GM12892 (cell line): ENCODE results near the gene FARP1.
"Not testable (repeated sequence)": the region's sequence is repeated elsewhere in the genome, so short reads cannot be mapped to it uniquely, and the experiment has no call there.

Source experiments
- DNase-seq: peaks from one replicate; pipeline ENCODE4 v3.0.0; 2011; ENCODE audit not compliant: insufficient read length
- FAIRE-seq: peaks from 2 replicates; lab custom pipeline; 2011; peaks lifted over from hg19 to GRCh38; lab: Jason Lieb, UNC
- POLR2A ChIP-seq: IDR thresholded peaks from 2 replicates; pipeline ENCODE4 v1.6.1; 2011; ENCODE audit warnings: low read depth, low read length, control low read depth
- POLR2AphosphoS5 ChIP-seq: IDR thresholded peaks from 2 replicates; pipeline ENCODE4 v1.6.1; 2011; ENCODE audit warnings: low read depth, low read length, control low read depth
- TAF1 ChIP-seq: IDR thresholded peaks from 2 replicates; pipeline ENCODE4 v1.6.1; 2011; ENCODE audit warnings: low read depth, mild to moderate bottlenecking, control low read depth, low read length, borderline replicate concordance

Gene FARP1

DNA sequence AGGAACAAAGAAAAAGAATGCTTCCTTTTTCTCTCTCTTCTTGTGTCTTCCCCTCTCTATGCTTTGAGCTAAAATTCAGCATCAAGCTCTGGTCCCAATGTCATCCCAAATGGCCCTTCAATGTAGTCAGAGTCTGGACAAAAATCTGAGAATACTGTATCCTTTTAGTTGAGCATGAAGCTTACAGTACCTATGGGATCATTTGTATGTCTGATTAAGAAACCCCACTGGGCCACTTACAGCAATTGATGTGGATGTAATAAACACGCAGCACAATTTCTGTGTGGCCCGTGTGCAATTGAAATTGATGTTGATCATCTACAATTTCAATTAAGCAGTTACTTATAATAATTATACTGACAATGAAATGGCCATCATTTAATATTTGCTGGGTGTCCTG is 223.1 kb downstream of the FARP1 start:
- FAIRE-seq (no peak), DNase-seq (no peak)
- TF ChIP-seq POLR2A: no peak
- no peak for TF ChIP-seq POLR2AphosphoS5
- no peak for TF ChIP-seq TAF1

DNA sequence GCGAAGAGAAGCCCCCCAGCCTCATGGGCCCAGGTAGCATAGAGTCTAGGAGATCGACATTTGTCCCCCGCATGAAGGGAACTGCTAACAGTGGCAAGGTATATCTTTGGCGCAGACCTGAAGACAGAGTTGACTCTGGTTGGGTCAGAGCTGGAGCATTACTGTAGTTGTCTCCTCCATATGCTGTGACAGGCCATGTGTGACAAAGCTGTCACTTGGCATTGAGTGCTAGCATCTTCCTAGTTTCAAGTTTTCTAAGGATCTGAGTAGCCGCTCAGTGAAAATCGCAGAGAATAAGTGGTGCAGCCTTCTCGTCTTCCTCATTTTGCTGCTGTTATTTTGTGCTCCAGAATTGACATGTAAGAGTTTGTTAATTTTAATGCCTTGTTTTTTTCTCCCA is 223.5 kb downstream of the FARP1 start:
- FAIRE-seq (no peak), DNase-seq (no peak)
- no peak for TF ChIP-seq POLR2A
- TF ChIP-seq POLR2AphosphoS5: no peak
- no peak for TF ChIP-seq TAF1

DNA sequence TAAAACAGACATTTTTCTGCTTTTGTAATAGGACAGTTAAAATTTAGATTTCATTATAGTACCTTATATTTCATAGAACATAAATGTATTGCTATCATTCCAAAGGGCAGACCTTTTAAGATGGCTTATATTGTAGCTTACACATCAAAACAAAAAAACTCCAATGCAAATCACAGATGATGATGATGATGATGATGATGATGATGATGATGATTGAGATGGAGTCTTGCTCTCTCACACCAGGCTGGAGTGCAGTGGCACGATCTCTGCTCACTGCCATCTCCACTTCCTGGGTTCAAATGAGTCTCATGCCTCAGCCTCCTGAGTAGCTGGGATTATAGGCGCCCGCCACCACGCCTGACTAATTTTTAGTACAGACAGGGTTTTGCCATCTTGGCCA is 224.1 kb downstream of the FARP1 start:
- TF ChIP-seq POLR2AphosphoS5: no peak
- TF ChIP-seq POLR2A: no peak
- TF ChIP-seq TAF1: no peak
- no peak for FAIRE-seq
- no peak for DNase-seq

DNA sequence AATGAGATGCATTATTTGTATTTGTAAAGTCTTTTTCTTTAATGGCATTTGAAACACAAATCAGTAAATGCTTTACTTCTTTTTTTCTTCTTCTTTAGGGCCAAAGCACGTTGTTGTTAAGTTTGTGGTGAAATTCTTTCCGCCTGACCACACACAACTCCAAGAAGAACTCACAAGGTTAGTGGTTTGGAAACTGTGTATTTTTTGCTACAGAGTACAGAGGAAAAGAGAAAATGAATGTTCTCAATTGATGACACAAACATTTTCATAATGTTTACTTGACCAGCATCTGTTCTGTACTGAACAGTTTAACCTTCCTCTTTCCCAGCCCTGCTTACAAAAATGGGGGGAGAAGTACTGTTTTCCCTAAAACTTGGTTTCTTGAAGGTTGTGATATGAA is 225.1 kb downstream of the FARP1 start:
- no peak for TF ChIP-seq TAF1
- TF ChIP-seq POLR2A: no peak
- no peak for TF ChIP-seq POLR2AphosphoS5
- no peak for DNase-seq
- FAIRE-seq: no peak

DNA sequence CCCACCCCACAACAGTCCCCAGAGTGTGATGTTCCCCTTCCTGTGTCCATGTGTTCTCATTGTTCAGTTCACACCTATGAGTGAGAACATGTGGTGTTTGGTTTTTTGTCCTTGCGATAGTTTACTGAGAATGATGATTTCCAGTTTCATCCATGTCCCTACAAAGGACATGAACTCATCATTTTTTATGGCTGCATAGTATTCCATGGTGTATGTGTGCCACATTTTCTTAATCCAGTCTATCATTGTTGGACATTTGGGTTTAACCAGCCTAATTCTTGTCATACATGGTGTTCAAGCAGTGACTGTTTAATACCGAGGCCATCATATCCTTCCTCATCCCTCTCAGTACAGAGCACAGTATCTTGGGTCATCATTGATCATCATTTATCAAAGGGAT is 226.6 kb downstream of the FARP1 start:
- not testable (repeated sequence) for FAIRE-seq, DNase-seq

DNA sequence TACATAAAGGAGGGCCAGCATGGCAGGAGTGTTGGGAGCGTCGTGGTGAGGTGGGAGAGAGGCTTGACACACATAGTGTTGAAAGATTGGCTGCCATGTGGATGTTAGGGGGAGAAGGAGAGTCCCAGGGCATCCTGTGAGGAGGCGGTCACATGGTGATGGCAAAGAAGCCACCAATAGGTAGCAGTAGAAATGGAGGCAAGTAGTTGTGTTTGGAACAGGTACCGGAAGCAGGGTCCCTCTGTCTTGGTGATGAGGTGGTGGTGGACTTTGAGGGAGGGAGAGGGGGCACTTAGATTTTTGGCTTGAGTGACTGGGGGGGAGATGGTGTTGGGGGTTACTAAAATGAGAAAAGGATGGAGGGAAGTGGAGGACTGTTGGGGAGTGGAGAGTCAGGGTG is 227.4 kb downstream of the FARP1 start:
- FAIRE-seq (no peak), DNase-seq (no peak)
- no peak for TF ChIP-seq TAF1
- TF ChIP-seq POLR2A: no peak
- TF ChIP-seq POLR2AphosphoS5: no peak

GRCh38 chr13:98370806-98371515 is 228.1 kb downstream of the FARP1 start:
- TF ChIP-seq TAF1 (no peak), POLR2A (no peak), POLR2AphosphoS5 (no peak)
- no peak for FAIRE-seq
- no peak for DNase-seq

GRCh38 chr13:98371516-98372023 is 228.7 kb downstream of the FARP1 start:
- DNase-seq (no peak), FAIRE-seq (no peak)
- no peak for TF ChIP-seq POLR2AphosphoS5
- no peak for TF ChIP-seq TAF1

DNA sequence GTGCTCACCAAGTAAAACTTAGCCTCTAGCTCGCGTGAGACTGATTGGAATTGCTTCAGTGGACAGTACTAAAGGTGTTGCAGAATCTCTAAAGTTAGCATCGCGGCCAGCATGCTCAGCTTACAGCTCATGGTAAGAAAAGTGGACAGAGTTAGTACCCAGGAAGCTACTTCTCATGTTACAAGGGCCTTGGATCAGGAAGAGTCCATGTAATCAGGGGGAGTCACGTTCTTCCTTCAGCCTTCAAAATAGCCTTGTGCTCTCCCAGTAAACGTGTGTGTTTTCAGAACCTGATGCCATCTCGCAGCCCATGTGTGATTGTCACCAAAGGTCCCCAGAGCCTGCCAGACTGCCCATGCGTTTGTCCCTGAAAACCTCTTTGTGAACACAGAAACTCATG is 230.0 kb downstream of the FARP1 start:
- DNase-seq (no peak), FAIRE-seq (no peak)
- TF ChIP-seq POLR2AphosphoS5: no peak
- no peak for TF ChIP-seq POLR2A
- TF ChIP-seq TAF1: no peak

GRCh38 chr13:98374750-98375149 is 231.9 kb downstream of the FARP1 start:
- no peak for FAIRE-seq
- TF ChIP-seq TAF1: no peak
- no peak for TF ChIP-seq POLR2A
- no peak for TF ChIP-seq POLR2AphosphoS5

DNA sequence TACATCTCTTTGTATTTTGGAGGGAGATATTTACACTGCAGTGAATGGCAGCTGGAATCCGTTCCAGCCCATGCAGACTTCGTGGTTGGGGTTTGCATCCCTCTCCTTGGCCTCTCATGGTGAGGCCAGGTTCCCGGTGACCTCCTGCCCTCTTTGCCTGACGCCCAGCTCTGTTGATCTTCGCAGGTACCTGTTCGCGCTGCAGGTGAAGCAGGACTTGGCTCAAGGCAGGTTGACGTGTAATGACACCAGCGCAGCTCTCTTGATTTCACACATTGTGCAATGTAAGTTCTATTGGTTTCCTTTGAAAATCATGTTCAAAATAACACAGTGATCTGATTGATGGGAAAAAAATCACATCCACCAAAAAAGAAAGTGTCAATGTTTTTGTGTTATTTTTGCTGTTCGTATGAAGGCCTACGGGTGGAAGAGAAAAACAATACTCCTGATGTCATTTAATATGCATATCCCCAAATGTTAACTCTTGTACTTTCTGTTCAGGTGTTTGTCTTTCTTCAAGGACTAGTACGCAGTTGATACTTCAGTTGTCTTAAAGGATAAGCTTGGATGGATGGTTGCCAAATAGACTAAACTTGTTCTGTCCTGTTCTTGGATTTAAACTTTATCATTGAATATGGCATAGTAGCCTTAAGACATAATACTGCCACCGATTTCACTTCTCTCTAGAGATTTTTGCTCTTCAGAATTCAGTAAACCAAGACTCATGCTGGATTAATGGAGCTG is 234.9 kb downstream of the FARP1 start:
- no peak for DNase-seq
- TF ChIP-seq TAF1 (no peak), POLR2AphosphoS5 (no peak), POLR2A (no peak)
- no peak for FAIRE-seq

More at GRCh38 chr13:98374750-98375149, 231.9 kb downstream of the FARP1 start:
- DNase-seq: no peak

- FAIRE-seq: no peak
Observed at GRCh38 chr13:98384739-98385138, 241.8 kb downstream of the FARP1 start.

DNA sequence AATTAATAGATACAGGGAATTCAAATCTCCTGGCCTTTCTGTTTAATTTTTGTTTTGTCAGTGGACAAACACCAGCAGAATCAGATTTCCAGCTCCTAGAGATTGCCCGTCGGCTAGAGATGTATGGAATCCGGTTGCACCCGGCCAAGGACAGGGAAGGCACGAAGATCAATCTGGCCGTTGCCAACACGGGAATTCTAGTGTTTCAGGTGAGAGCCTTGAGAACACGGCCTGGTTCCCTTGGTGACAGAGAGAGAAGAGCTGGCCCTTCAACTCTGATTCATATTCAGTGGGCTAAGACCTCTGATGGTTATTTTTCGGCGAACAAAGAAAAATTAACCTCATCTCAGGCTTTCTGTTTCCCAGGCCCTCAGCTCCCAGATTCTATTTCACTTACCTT is 242.7 kb downstream of the FARP1 start:
- FAIRE-seq (no peak), DNase-seq (no peak)
- TF ChIP-seq POLR2A (no peak), TAF1 (no peak), POLR2AphosphoS5 (no peak)

More at GRCh38 chr13:98384739-98385138, 241.8 kb downstream of the FARP1 start:
- TF ChIP-seq POLR2A (no peak), TAF1 (no peak), POLR2AphosphoS5 (no peak)
- DNase-seq: no peak
